NK-92 treated with Interleukin-12 subunit alpha and Interleukin-12 subunit beta, amount 100 ng/mL, for 24 hours (cell line): ENCODE data around the gene RER1.

ENCODE experiments used
- DNase-seq: peaks from one replicate; lab custom pipeline; 2025; lab: John Stamatoyannopoulos, UW

Gene RER1

GRCh38 chr1:2391041-2391930, at the start of gene RER1, which contains the start of gene MORN1:
RER1 (plus strand) TSS chr1:2391841; CDS start chr1:2395791, 3,950 bp downstream.
MORN1 (minus strand) TSS chr1:2391554; CDS start chr1:2391533, 21 bp downstream.
- peak; percentile 98 for DNase-seq

GRCh38 chr1:2342384-2343022, 49.1 kb upstream of the RER1 start:
- no peak for DNase-seq

- no peak for DNase-seq
These were observed 48.4 kb upstream of the RER1 start for GRCh38 chr1:2343023-2343935.

- no peak for DNase-seq
These were observed 47.4 kb upstream of the RER1 start for GRCh38 chr1:2344121-2344681.

GRCh38 chr1:2344744-2345296, 46.8 kb upstream of the RER1 start:
- DNase-seq, result no peak

- no peak for DNase-seq
These were observed 46.2 kb upstream of the RER1 start for GRCh38 chr1:2345297-2346075.

GRCh38 chr1:2346691-2347408, 44.8 kb upstream of the RER1 start:
- no peak for DNase-seq

- no peak for DNase-seq
These were observed 44.2 kb upstream of the RER1 start for GRCh38 chr1:2347409-2347785.

- no peak for DNase-seq
These were observed 43.7 kb upstream of the RER1 start for GRCh38 chr1:2347896-2348295.

- no peak for DNase-seq
These were observed 43.0 kb upstream of the RER1 start for GRCh38 chr1:2348346-2349325.

GRCh38 chr1:2349806-2350205, 41.8 kb upstream of the RER1 start:
- DNase-seq, result no peak

- DNase-seq, result no peak
These were observed 41.1 kb upstream of the RER1 start for GRCh38 chr1:2350501-2350900.

GRCh38 chr1:2350911-2351655, 40.6 kb upstream of the RER1 start:
- DNase-seq, result no peak

- no peak for DNase-seq
These were observed 39.9 kb upstream of the RER1 start for GRCh38 chr1:2351723-2352122.

- no peak for DNase-seq
These were observed 39.2 kb upstream of the RER1 start for GRCh38 chr1:2352341-2352896.

GRCh38 chr1:2352897-2353550, 38.6 kb upstream of the RER1 start:
- DNase-seq, result no peak
